Stimulated activated CD8-positive, alpha-beta memory T cell treated with anti-CD3 and anti-CD28 coated beads, Interleukin-2, amount 100 ng/mL, for 48 hours (primary cell): Measurements from ENCODE around the gene ITM2C.

Experiments
- DNase-seq, 2 donors: peaks; one replicate each; pipeline ENCODE4 v3.0.0-alpha.2; 2020; ENCODE audit warnings: low read depth in 2 of 2

The ITM2C gene

GRCh38 chr2:230852113-230852512 is 12.6 kb upstream of the ITM2C start:
- DNase-seq: no peak

- no peak for DNase-seq
Measured at GRCh38 chr2:230861552-230862255, 3.0 kb upstream of the ITM2C start.

GRCh38 chr2:230862292-230862691 is 2.5 kb upstream of the ITM2C start:
- DNase-seq: no peak

GRCh38 chr2:230863031-230863430 is 1.7 kb upstream of the ITM2C start:
- DNase-seq: no peak

- DNase-seq: no peak
Measured at GRCh38 chr2:230863442-230864121, 1.2 kb upstream of the ITM2C start.

GRCh38 chr2:230864122-230864604 is 579 bp upstream of the ITM2C start:
- DNase-seq: no peak

GRCh38 chr2:230865307-230865765 is 594 bp downstream of the ITM2C start:
- DNase-seq: no peak

GRCh38 chr2:230865766-230866755 is 1.3 kb downstream of the ITM2C start:
- no peak for DNase-seq

GRCh38 chr2:230866756-230867523 is 2.2 kb downstream of the ITM2C start:
- no peak for DNase-seq

- DNase-seq: no peak
Measured at GRCh38 chr2:230868161-230868946, 3.6 kb downstream of the ITM2C start.

- no peak for DNase-seq
Measured at GRCh38 chr2:230868947-230869913, 4.5 kb downstream of the ITM2C start.

- no peak for DNase-seq
Measured at GRCh38 chr2:230869914-230870543, 5.3 kb downstream of the ITM2C start.

- no peak for DNase-seq
Measured at GRCh38 chr2:230870544-230871360, 6.0 kb downstream of the ITM2C start.

GRCh38 chr2:230871361-230872150 is 6.8 kb downstream of the ITM2C start:
- no peak for DNase-seq

- DNase-seq: no peak
Measured at GRCh38 chr2:230872151-230872967, 7.6 kb downstream of the ITM2C start.
